Activated naive CD4-positive, alpha-beta T cell treated with anti-CD3 and anti-CD28 coated beads, Interleukin-2, amount 10 ng/mL, durations not matched to agents 7 days and 5 days (primary cell): Measurements from ENCODE around the gene GIPC3.

Experiments
- CTCF ChIA-PET: fragments of 350-600 bp; sonication (Branson Sonifier 250); formaldehyde crosslinking; loops from one replicate; lab custom pipeline; 2021; ENCODE audit warnings: antibody characterized with exemption; lab: Charles Lee
- DNase-seq: peaks from one replicate; pipeline ENCODE4 v3.0.0-alpha.2; 2020
- H3K27ac Mint-ChIP-seq: one replicate; pipeline ENCODE4 v1.8.0; 2021; ENCODE audit warnings: mild to moderate bottlenecking, moderate library complexity, mixed read lengths
- H3K27me3 Mint-ChIP-seq: one replicate; pipeline ENCODE4 v1.8.0; 2021; ENCODE audit warnings: mild to moderate bottlenecking, mixed read lengths
- H3K36me3 Mint-ChIP-seq: one replicate; pipeline ENCODE4 v1.8.0; 2021; ENCODE audit warnings: mixed read lengths
- H3K4me1 Mint-ChIP-seq: one replicate; pipeline ENCODE4 v1.8.0; 2021; ENCODE audit warnings: mixed read lengths
- H3K4me3 Mint-ChIP-seq: one replicate; pipeline ENCODE4 v1.8.0; 2021; ENCODE audit warnings: mild to moderate bottlenecking, moderate library complexity, mixed read lengths
- H3K9me3 Mint-ChIP-seq: one replicate; pipeline ENCODE4 v1.8.0; 2021; ENCODE audit warnings: mixed read lengths

Gene GIPC3, protein sequence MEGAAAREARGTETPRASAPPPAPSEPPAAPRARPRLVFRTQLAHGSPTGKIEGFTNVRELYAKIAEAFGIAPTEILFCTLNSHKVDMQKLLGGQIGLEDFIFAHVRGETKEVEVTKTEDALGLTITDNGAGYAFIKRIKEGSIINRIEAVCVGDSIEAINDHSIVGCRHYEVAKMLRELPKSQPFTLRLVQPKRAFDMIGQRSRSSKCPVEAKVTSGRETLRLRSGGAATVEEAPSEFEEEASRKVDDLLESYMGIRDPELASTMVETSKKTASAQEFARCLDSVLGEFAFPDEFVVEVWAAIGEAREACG

DNA sequence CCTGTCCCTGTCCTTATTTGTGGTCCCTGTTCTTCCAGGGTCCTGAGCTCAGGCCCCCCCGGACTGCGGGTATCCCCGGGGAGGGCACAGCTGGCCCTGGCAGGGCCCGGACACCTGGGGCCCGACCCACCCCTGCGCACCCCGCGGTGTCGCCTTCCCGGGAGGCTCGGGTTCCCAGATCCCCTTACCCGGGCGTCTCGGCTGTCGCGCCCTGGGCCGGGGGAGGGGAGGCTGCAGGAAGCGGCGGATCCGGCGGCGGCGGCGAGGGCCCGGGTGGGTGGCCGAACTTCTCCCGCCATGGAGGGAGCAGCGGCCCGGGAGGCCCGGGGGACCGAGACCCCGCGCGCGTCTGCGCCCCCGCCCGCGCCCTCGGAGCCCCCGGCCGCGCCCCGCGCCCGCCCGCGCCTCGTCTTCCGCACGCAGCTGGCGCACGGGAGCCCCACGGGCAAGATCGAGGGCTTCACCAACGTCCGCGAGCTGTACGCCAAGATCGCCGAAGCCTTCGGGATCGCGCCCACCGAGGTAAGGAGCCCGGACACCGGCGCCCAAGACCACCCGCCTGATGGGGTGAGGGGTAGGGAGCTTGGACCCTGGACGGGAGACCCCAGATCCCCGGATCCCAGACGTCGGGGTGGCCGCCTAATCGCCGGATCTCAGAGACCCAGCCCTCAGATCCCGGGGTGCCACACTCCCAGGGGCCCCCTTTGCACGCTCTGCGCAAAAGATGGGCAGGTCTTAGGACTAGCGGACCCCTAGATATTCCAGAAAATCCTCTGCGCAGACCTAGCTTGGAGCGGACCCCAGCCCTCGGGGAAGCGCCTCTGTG is at the start of gene GIPC3:
Gene GIPC3, plus strand, starts transcription at position 178 of the 826 bp plus-strand sequence. Its CDS starts 120 bp downstream, at position 298.
- peaks cover 2% of the 10 kb centered on the region for H3K9me3 Mint-ChIP-seq
- H3K27ac Mint-ChIP-seq, result no peak within 1 kb of the TSS
- DNase-seq, result peak; percentile 40
- H3K4me3 Mint-ChIP-seq, result peak within 1 kb of the TSS; percentile 41
- peaks cover 2% of the 10 kb centered on the region for H3K4me1 Mint-ChIP-seq
- CTCF ChIA-PET, result interaction anchor here (1.2 to 1.3 kb wide), 3 partner anchors 23 to 40 kb away, joined by 3 read pairs; no protein-coding TSS in a partner anchor
- H3K27me3 Mint-ChIP-seq, result peaks cover 31% of the 10 kb centered on the region
- H3K36me3 Mint-ChIP-seq, result no peaks in the 10 kb centered on the region

DNA sequence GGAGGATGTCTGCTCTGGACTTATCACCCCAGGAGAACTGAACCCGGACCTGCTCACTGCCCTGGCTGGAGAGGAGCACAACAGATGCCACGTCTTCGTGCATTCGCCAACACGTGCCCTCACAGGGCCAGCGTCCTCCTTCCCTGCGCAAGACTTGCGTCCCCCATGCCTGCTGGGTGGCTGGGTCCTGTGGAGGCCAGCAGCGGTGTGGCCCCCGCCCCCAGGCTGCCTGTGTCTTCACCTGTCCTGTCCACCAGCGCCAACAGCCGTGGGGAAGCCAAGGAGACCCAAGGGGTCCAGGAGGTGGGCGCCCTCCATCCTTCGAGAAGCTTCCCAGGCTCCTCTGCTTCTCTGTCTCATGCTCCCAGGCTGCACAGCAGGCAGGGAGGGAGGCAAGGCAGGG is 49.7 kb upstream of the GIPC3 start:
- Mint-ChIP-seq H3K27me3 (no peaks in the 10 kb centered on the region), H3K4me1 (no peaks in the 10 kb centered on the region), H3K4me3 (no peak overlapping the region), H3K9me3 (peaks cover 3% of the 10 kb centered on the region), H3K36me3 (peaks cover 43% of the 10 kb centered on the region), H3K27ac (no peak overlapping the region)
- DNase-seq, result no peak
- CTCF ChIA-PET, result no interaction called here

DNA sequence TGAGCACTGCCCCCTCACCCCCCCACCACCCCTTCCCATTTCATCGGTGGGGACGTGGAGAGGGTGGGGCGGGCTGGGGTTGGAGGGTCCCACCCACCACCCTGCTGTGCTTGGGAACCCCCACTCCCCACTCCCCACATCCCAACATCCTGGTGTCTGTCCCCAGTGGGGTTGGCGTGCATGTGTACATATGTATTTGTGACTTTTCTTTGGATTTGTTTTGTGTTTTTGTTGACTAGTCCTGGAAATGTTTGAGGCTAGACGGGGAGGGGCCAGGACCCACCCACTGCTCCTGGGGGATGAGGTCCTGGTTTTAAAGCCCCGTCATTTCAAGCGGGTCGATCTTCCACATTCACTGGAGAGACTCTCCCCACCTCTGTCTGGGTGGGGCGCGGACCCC is 49.3 kb upstream of the GIPC3 start:
- DNase-seq, result no peak
- CTCF ChIA-PET, result no interaction called here
- Mint-ChIP-seq H3K27me3 (no peaks in the 10 kb centered on the region), H3K9me3 (peaks cover 3% of the 10 kb centered on the region), H3K4me3 (no peak overlapping the region), H3K27ac (no peak overlapping the region), H3K36me3 (peaks cover 43% of the 10 kb centered on the region), H3K4me1 (no peaks in the 10 kb centered on the region)

DNA sequence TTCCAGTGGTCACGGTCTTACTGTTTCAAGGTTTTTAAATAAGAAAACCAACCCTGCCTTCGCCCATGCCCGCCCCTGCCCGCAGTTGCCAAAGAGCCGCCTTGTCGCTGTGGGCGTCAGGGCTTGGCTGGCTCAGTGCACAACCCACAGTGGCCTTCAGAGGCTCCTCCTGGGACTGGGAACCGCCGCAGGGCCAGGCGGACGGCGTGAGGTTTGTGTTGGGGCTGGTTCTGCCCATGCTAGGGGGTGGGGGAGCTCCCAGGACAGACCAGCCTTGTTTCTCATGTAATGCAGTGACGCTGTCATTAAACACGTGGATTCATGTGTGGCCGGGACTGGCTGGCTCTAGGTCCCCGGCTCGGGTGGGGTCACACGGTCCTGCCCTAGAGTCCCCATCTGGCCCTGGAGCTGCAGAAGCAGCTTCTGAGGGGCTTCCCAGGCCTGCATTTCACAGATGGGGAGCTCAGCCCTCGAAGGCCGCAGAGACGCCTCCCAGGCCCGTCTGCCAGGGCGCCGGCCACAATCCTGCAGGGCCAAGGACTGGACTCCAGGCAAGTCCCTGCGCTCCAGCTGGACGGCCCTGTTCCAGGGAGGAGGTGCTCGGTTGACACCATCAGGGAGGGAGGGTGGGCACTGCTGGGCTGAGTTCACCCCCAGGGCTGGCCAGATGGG is 48.7 kb upstream of the GIPC3 start:
- no peak overlapping the region for H3K27ac Mint-ChIP-seq
- H3K36me3 Mint-ChIP-seq, result peaks cover 39% of the 10 kb centered on the region
- no peak overlapping the region for H3K4me3 Mint-ChIP-seq
- DNase-seq, result no peak
- H3K27me3 Mint-ChIP-seq, result no peaks in the 10 kb centered on the region
- CTCF ChIA-PET, result no interaction called here
- peaks cover 3% of the 10 kb centered on the region for H3K9me3 Mint-ChIP-seq
- H3K4me1 Mint-ChIP-seq, result no peaks in the 10 kb centered on the region

DNA sequence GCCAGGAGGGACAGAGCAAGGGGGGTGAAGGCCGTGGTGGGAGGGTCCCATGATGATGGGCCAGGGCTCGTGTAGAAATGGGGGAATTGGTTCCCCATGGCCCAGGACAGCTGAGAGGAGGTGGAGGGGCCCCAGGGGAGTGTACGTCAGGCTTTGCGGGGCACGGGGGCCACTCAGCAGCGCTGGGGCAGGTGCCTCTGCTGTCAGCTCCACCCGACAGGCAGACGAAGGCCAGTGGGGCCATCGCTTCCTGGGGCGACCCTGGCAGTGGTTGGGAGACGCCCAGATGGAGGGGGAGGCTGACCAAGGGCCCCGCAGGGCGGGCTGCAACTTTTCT is 48.2 kb upstream of the GIPC3 start:
- Mint-ChIP-seq H3K27ac (no peak overlapping the region), H3K27me3 (no peaks in the 10 kb centered on the region), H3K4me3 (no peak overlapping the region), H3K4me1 (no peaks in the 10 kb centered on the region), H3K36me3 (peaks cover 39% of the 10 kb centered on the region), H3K9me3 (peaks cover 3% of the 10 kb centered on the region)
- no peak for DNase-seq
- CTCF ChIA-PET, result no interaction called here

DNA sequence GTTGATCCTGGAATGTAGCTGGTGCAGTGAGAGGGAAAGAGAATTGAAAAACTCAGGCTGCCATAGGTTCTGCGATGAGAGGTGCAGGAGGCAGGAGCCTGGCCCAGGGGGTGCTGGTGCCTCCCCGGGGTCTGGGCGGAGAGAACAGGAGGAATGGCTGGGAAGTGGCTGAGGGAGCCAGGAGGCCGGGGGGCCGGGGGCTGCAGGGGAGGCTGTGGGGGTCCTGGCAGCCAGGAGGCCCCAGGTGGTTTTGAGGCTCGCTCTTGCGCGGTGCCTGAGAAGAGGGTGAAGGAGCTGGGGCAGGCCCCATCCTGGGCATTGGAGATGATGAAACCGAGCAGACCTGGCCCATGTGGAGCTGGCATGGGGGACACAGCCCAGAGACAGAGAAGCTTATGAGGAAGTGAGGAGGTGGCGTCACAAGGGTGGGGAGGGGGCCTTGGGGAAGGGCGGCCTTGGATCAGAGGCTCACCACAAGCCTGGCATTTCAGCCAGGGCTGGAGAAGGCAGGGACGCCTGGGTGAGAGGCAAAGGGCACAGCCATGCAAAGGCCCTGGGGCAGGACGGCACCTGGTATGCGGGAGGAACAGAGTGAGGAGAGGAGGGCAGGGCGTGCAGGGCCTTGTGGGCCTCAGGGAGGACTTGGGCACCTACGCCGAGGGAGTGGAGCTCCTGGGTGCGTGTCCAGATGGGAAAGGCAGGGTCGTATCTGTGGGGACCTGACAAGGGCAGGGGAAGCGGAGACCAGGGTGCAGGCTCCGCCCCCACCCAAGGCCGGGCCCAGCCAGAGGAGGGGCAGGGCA is 47.6 kb upstream of the GIPC3 start:
- CTCF ChIA-PET, result no interaction called here
- no peak overlapping the region for H3K4me3 Mint-ChIP-seq
- DNase-seq, result no peak
- peaks cover 37% of the 10 kb centered on the region for H3K36me3 Mint-ChIP-seq
- no peaks in the 10 kb centered on the region for H3K27me3 Mint-ChIP-seq
- H3K9me3 Mint-ChIP-seq, result peaks cover 3% of the 10 kb centered on the region
- no peaks in the 10 kb centered on the region for H3K4me1 Mint-ChIP-seq
- no peak overlapping the region for H3K27ac Mint-ChIP-seq

DNA sequence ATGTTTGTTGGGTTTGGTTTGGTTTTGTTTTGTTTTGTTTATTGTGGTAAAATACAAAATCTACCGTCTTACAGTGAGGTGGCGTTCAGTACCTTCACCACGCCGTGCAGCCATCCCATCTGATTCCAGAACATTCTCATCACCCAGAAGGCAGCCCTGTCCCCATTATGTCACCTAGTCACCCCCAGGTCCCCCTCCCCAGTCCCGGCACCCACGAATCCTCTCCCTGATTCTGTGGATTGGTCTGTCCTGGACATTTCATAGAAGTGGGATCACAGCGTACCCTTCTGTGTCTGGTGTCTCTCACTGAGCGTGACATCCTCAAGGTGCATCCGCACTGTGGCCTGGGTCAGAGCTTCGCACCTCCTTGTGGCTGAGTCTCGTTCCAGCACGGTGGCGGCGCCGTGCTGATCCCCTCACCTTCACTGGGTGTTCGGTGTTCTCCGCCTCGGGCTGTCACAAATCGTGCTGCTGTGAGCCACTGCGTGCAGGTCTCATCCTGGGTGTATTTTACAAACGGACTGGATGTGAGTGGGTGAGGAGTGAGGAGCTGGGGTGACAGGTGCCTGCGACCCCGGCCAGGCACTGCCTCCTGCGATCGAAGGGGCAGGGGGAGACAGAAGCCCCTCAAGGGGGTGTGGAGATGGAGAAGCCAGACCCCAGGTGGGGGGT is 46.9 kb upstream of the GIPC3 start:
- H3K4me3 Mint-ChIP-seq, result no peak overlapping the region
- H3K36me3 Mint-ChIP-seq, result peaks cover 33% of the 10 kb centered on the region
- peaks cover 3% of the 10 kb centered on the region for H3K9me3 Mint-ChIP-seq
- H3K27ac Mint-ChIP-seq, result no peak overlapping the region
- H3K27me3 Mint-ChIP-seq, result no peaks in the 10 kb centered on the region
- no peaks in the 10 kb centered on the region for H3K4me1 Mint-ChIP-seq
- CTCF ChIA-PET, result no interaction called here
- DNase-seq, result no peak

DNA sequence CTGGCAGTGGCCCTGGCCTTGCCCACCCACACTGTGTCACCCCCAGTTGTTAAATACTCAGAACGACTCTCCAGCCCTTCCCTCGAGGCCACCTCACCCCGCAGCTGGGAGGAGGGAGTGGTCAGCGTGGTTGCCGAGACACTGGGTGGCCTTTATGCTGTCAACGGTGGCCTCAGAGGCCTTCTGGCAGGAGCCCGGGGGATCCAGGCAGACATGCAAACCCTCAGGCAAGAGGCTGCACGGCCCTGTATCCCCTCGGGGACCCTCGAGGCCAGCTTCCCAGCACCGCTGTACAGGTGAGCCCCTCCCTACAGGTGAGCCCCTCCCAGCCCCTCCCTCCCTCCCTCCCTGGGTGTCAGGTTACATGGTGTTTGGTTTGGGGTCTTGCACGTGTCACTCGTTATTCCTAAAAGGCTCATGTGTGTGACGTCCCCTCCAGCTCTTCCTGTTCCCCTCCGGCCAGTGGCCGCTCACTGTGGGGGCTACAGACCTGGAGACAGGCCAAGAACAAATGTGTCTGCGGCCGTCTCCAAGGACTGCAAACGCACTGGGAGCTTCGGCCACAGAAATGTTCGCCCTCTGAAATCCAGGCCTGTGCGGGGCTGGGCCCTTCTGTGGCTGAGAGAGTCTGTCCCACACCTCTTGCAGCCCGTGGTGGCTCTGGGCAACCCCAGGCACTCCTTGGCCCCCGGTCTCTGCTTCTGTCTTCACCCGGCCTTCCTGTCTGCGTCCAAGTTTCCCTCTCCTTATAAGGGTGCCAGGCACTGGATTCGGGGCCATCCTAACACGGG is 46.1 kb upstream of the GIPC3 start, which contains the start of gene TEKTIP1:
Gene TEKTIP1, plus strand, starts transcription at position 210 of the 791 bp plus-strand sequence. Its CDS starts 4 bp downstream, at position 214.
- H3K27me3 Mint-ChIP-seq, result no peaks in the 10 kb centered on the region
- H3K4me1 Mint-ChIP-seq, result no peaks in the 10 kb centered on the region
- no peak for DNase-seq
- H3K9me3 Mint-ChIP-seq, result peaks cover 3% of the 10 kb centered on the region
- no peak within 1 kb of the TSS for H3K4me3 Mint-ChIP-seq
- CTCF ChIA-PET, result no interaction called here
- peak within 1 kb of the TSS; percentile 11 for H3K27ac Mint-ChIP-seq
- peaks cover 28% of the 10 kb centered on the region for H3K36me3 Mint-ChIP-seq

DNA sequence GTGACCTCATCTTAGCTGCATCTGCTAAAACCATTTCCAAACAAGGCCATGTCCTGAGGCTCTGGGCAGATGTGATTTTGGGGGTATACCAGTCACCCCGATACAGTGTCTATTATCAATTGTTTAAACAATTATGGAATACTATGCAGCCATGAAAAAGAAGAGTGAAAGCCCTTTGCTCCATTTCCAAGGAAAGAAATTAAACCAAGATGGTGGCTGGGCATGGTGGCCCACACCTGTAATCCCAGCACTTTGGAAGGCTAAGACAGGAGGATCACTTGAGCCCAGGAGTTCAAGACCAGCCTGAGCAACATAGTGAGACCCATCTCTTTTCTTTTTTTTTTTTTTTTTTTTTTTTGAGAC is 45.5 kb upstream of the GIPC3 start:
- no peak overlapping the region for H3K27ac Mint-ChIP-seq
- no peak for DNase-seq
- no peaks in the 10 kb centered on the region for H3K4me1 Mint-ChIP-seq
- peaks cover 3% of the 10 kb centered on the region for H3K9me3 Mint-ChIP-seq
- H3K27me3 Mint-ChIP-seq, result no peaks in the 10 kb centered on the region
- CTCF ChIA-PET, result no interaction called here
- H3K4me3 Mint-ChIP-seq, result no peak overlapping the region
- H3K36me3 Mint-ChIP-seq, result peaks cover 25% of the 10 kb centered on the region

DNA sequence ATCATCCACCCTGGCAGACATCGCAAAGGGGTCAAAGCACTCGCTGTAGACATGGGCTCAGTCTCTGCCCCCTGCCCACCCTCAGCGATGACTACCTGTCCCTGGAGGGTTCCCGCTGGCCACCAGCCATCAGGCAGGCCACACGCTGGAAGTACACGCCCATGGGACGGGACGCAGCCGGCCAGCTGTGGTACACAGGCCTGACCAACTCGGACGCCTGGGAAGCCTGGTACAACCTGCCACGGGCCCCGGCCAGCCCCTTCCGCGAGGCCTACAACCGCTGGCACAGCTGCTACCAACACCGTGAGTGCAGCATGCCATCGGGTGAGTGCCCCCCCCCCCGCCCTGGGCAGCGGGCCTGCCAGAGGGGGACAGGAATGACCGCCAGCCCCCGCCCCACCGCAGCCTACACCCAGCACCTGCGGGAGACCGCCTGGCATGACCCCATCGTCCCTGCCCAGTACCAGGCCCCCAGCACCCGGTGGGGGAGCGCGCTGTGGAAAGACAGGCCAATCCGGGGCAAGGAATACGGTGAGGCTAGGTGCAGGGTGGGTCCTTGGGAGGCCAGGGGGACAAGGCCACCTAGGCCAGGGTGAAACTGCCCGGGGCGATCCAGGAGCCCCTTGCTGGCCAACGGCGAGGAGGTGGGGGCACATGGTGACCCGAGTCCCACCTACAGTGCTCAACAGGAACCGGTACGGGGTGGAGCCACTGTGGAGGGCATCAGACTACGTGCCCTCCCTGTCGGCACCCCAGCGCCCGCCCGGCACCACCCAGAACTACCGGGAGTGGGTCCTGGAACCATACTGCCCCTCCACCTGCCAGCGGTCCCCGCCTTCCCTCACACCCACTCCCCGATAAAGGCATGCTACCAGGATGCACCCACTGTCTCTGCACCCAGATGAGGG is 41.9 kb upstream of the GIPC3 start:
- no peaks in the 10 kb centered on the region for H3K27me3 Mint-ChIP-seq
- no peak for DNase-seq
- peak overlapping the region; percentile 60 for H3K27ac Mint-ChIP-seq
- H3K9me3 Mint-ChIP-seq, result peaks cover 3% of the 10 kb centered on the region
- peaks cover 20% of the 10 kb centered on the region for H3K36me3 Mint-ChIP-seq
- no peaks in the 10 kb centered on the region for H3K4me1 Mint-ChIP-seq
- no peak overlapping the region for H3K4me3 Mint-ChIP-seq
- CTCF ChIA-PET, result interaction anchor here (5.4 kb wide), 1 partner anchor 13 kb away, joined by 42 read pairs; the partner anchor contains the start of gene MFSD12

DNA sequence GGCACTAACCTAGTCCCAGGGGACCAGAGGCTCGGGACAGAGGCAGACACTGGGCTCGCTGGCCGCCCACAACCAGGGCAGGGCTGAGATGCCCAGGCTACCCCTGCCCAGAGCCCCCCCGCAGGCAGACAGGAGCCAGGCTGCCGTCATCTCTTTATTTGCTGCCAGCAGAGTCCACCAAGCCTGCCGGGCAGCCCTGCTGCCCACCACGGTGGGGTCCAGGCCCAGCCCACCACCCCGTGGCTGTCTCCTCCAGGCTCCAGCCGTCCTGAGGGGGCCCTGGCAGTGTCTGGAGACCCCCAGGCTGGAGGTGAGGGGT is 41.3 kb upstream of the GIPC3 start:
- DNase-seq, result no peak
- peaks cover 18% of the 10 kb centered on the region for H3K36me3 Mint-ChIP-seq

More for the DNA sequence above, 41.3 kb upstream of the GIPC3 start:
- Mint-ChIP-seq H3K4me3 (no peak overlapping the region), H3K27me3 (no peaks in the 10 kb centered on the region), H3K27ac (peak overlapping the region; percentile 60), H3K9me3 (peaks cover 3% of the 10 kb centered on the region), H3K4me1 (no peaks in the 10 kb centered on the region)
- CTCF ChIA-PET, result interaction anchor here (1.3 to 5.4 kb wide), 2 partner anchors 13 kb away, joined by 4 to 42 read pairs; partner anchors contain the start of gene MFSD12
